ENCODE results near the gene RRP8. TPM values are rescaled to one million over a fixed set of nuclear protein-coding genes. Genes with fewer than 3 reads are reported as not detected.
A peak's percentile ranks its signal among the peaks of the same experiment; 100 is the strongest.

The RRP8 gene
- total and polyA plus RNA-seq, 2 of the 8 experiments (the other 6 are each of a cell fraction or from before 2014, with no cell fraction given) = 4.2 to 14.9 TPM

DNA sequence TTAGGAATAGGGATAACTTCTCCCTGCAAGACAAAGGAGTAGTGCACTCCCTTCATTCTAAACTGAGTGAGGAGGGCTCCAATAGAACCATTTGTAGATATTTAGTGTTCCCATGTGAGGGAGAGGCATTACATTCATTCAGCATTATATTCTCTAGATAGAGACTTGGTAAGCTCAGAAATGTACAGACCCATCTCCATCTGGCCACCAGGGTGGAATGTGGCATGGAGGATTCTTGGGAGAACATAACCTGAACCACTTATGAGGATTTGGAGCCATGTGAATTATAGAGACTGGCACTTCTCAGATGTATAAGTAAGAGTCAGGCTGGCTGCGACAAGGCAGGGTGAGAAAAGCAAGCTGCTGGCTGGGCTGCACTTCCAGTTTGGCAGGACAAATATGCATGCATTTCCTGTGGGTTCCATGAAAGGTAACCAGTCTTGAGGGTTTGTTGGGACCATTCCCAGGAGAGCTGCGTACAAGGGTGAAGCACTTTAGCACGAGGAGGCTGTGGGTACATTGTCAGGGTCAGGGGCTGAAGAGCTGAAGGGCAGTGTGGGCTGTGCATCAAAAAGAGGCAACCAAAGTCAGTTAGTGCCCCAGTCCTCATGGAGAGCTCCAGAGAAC lies 9.2 kb downstream of the RRP8 start:
- Histone ChIP-seq H3K9me3 (ENCODE audit: insufficient read depth in 2 of 2, low read depth in 1 of 2, low read length in 1 of 2) (no peaks in the 10 kb centered on the region), H3K79me2 (ENCODE audit: control insufficient read depth in 1 of 2, insufficient read depth in 2 of 2, low read length in 2 of 2) (no peaks in the 10 kb centered on the region), H3K56ac (replicated peaks; ENCODE audit: insufficient read length, low read depth, low read length) (no peak overlapping the region), H3K79me1 (ENCODE audit: low read depth, low read length) (no peaks in the 10 kb centered on the region; the same call in 1 of the 2 replicates), H3K27me3 (replicated peaks in 1 of 4; ENCODE audit: control insufficient read depth in 3 of 4, extremely low read depth in 1 of 4, insufficient read depth in 3 of 4, low read length in 3 of 4) (no peaks in the 10 kb centered on the region), H3K4ac (replicated peaks; ENCODE audit: insufficient read length, low read depth, low read length) (no peak overlapping the region), H2BK20ac (ENCODE audit: low read length) (no peak overlapping the region), H2BK120ac (replicated peaks; ENCODE audit: low read depth, low read length) (no peak overlapping the region), H3K9ac (replicated peaks in 1 of 4; ENCODE audit: extremely low read depth in 1 of 4, low read depth in 3 of 4, low read length in 3 of 4) (no peak overlapping the region), H3K23ac (ENCODE audit: insufficient read length) (no peak overlapping the region), H3K36me3 (ENCODE audit: control insufficient read depth in 2 of 4, insufficient read depth in 4 of 4, low read length in 3 of 4) (peaks cover 0 to 10% (median 1%) of the 10 kb centered on the region in 4 experiments; a peak in 3 of 8 replicates), H3K27ac (ENCODE audit: low read depth, low read length) (no peak overlapping the region), H4K8ac (ENCODE audit: extremely low read depth, insufficient read depth, low read length) (no peak overlapping the region), H2AFZ (ENCODE audit: low read length) (no peak overlapping the region), H2AK5ac (ENCODE audit: low read depth, low read length) (no peak overlapping the region), H2BK5ac (ENCODE audit: low read depth, low read length) (no peak overlapping the region; the same call in 1 of the 2 replicates), H4K5ac (ENCODE audit: insufficient read length, low read depth, low read length) (no peak overlapping the region), H4K91ac (replicated peaks; ENCODE audit: insufficient read length, low read length) (no peak overlapping the region), H3K4me3 (ENCODE audit: extremely low read depth in 1 of 4, insufficient read depth in 2 of 4, low read depth in 3 of 4, low read length in 4 of 4) (no peak overlapping the region), H3K4me2 (ENCODE audit: insufficient read depth in 1 of 2, low read depth in 2 of 2, low read length in 2 of 2) (no peak overlapping the region), H4K20me1 (replicated peaks in 1 of 2; ENCODE audit: control insufficient read depth in 1 of 2, insufficient read depth in 2 of 2, low read length in 2 of 2) (peaks cover 0 to 4% of the 10 kb centered on the region in 2 experiments), H3K14ac (ENCODE audit: insufficient read length) (no peak overlapping the region), H3K4me1 (replicated peaks in 1 of 4; ENCODE audit: control insufficient read depth in 3 of 4, insufficient read depth in 4 of 4, low read length in 3 of 4) (no peaks in the 10 kb centered on the region), H2BK15ac (ENCODE audit: low read length) (no peak overlapping the region), H3K23me2 (ENCODE audit: low read depth, low read length) (no peaks in the 10 kb centered on the region; the same call in 1 of the 2 replicates), H3K18ac (ENCODE audit: extremely low read depth, low read length) (no peak overlapping the region), H2BK12ac (ENCODE audit: low read depth, low read length) (0 out of 2 replicates have a peak overlapping the region, but pooled peaks have one; percentile 60)
- FAIRE-seq (no peak), DNase-seq (ENCODE audit: low read depth in 1 of 2, low spot score in 2 of 2) (peak in 1 of 2 experiments; percentile 32)
- WGBS, 2 experiments (ENCODE audit: extremely low coverage in 1 of 2, insufficient coverage in 1 of 2, insufficient read length in 1 of 2, insufficient replicate concordance in 2 of 2, low coverage in 1 of 2, low lambda C conversion rate in 2 of 2, missing lambda C conversion rate in 1 of 2) = 95% methylated on average over 3 of the region's 3 CpGs; no CpG with 5 or more reads in 1 of the 2 experiments
- TF ChIP-seq SP2 (IDR thresholded peaks at IDR 0.05; ENCODE audit: low read length) = no peak
- no peak for TF ChIP-seq NRF1 (IDR thresholded peaks at IDR 0.05; ENCODE audit: low read depth, low read length)
- no peak for TF ChIP-seq KDM4A (IDR thresholded peaks at IDR 0.05; ENCODE audit: low read depth, low read length, severe bottlenecking)
- TF ChIP-seq, protein P1, sequence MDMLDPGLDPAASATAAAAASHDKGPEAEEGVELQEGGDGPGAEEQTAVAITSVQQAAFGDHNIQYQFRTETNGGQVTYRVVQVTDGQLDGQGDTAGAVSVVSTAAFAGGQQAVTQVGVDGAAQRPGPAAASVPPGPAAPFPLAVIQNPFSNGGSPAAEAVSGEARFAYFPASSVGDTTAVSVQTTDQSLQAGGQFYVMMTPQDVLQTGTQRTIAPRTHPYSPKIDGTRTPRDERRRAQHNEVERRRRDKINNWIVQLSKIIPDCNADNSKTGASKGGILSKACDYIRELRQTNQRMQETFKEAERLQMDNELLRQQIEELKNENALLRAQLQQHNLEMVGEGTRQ (IDR thresholded peaks at IDR 0.05; ENCODE audit: low read length) = no peak
- no peak for TF ChIP-seq SIRT6 (IDR thresholded peaks at IDR 0.05; ENCODE audit: low read length)
- no peak for TF ChIP-seq CTBP2 (IDR thresholded peaks at IDR 0.05; ENCODE audit: borderline replicate concordance, insufficient read depth, insufficient read length, low read length)
- TF ChIP-seq RFX5 (IDR thresholded peaks at IDR 0.05; ENCODE audit: borderline replicate concordance, low read depth, low read length) = no peak
- CTCF ChIA-PET (ENCODE audit: partially characterized antibody) = interaction anchor here (0.9 to 3.8 kb wide), 17 partner anchors 7 to 215 kb away, joined by 3 to 26 read pairs (median 4); partner anchors contain the start of gene RRP8
- POLR2A ChIA-PET (ENCODE audit: partially characterized antibody) = interaction anchor here (1.0 to 4.8 kb wide), 5 partner anchors 9 to 18 kb away, joined by 3 to 22 read pairs (median 6); partner anchors contain the start of genes ILK, RRP8 and TAF10
